ENCODE measurements around the gene OSTN.

OSTN gene

DNA sequence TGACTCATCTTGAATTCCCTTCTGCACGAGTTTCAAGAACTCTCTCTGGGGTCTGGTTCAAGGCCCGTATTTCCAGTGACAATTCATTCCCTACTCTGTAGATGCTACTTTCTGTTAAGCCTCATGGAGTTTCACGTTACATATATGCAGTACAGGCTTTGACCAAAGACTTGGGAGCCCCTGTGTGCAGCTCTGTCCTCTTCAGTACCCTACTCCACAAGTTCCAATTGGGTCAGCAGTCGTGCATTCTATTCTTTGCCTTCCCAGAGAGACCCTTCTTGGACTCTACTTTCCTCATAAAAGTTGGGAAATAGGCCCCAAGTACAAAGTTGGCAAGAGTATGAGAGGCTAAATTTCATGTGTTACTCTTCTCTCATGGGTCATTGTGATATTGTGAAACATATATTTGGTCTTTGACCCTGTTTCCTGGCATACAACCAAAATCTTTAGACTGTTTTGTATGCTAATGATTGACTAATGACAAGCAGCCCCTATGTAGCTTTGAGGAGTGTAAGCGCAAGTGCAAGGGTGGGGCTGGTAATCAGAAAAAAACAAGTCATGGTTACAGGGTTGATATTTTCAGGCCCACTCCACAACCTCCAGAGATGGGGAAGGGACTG, 115.2 kb downstream of the OSTN start:
- DNase-seq (ENCODE audit: low read depth), result no peak
